ENCODE results near the gene NRARP.
"Not testable (repeated sequence)": the region's sequence is repeated elsewhere in the genome, so short reads cannot be mapped to it uniquely, and the experiment has no call there.

NRARP gene

GRCh38 chr9:137275588-137276472, 26.2 kb downstream of the NRARP start:
- DNase-seq = no peak

- DNase-seq = no peak
These were observed 26.9 kb downstream of the NRARP start for GRCh38 chr9:137275203-137275587.

GRCh38 chr9:137273611-137274320, 28.3 kb downstream of the NRARP start:
- DNase-seq = no peak

GRCh38 chr9:137273095-137273490, 29.0 kb downstream of the NRARP start:
- no peak for DNase-seq

- DNase-seq = no peak
These were observed 29.6 kb downstream of the NRARP start for GRCh38 chr9:137272241-137273094.

GRCh38 chr9:137271696-137272076, 30.4 kb downstream of the NRARP start:
- no peak for DNase-seq

- no peak for DNase-seq
These were observed 31.0 kb downstream of the NRARP start for GRCh38 chr9:137270929-137271695.

GRCh38 chr9:137269231-137269772, 32.8 kb downstream of the NRARP start:
- DNase-seq = no peak

- DNase-seq = no peak
These were observed 33.4 kb downstream of the NRARP start for GRCh38 chr9:137268538-137269201.

GRCh38 chr9:137267933-137268355, 34.1 kb downstream of the NRARP start:
- no peak for DNase-seq

GRCh38 chr9:137266585-137267453, 35.3 kb downstream of the NRARP start:
- DNase-seq = no peak

- no peak for DNase-seq
These were observed 35.9 kb downstream of the NRARP start for GRCh38 chr9:137266162-137266527.

GRCh38 chr9:137265496-137266161, 36.4 kb downstream of the NRARP start:
- no peak for DNase-seq

- DNase-seq = no peak
These were observed 38.0 kb downstream of the NRARP start for GRCh38 chr9:137264067-137264466.

GRCh38 chr9:137263506-137263905, 38.6 kb downstream of the NRARP start:
- DNase-seq = no peak

GRCh38 chr9:137262909-137263285, 39.2 kb downstream of the NRARP start:
- no peak for DNase-seq

GRCh38 chr9:137262173-137262908, 39.7 kb downstream of the NRARP start:
- DNase-seq = not testable (repeated sequence)

GRCh38 chr9:137256856-137257255, 45.2 kb downstream of the NRARP start:
- DNase-seq = no peak

- DNase-seq = no peak
These were observed 45.7 kb downstream of the NRARP start for GRCh38 chr9:137256362-137256761.

Measured in activated CD4-positive, alpha-beta T cell treated with anti-CD3 and anti-CD28 coated beads for 4 hours (primary cell).